Measurements from ENCODE around the gene CHMP6. TPM values are rescaled to one million over a fixed set of nuclear protein-coding genes. Genes with fewer than 3 reads are reported as not detected.

CHMP6 gene
- total RNA-seq, 1 experiment from 2014 or later = 22.0 TPM

DNA sequence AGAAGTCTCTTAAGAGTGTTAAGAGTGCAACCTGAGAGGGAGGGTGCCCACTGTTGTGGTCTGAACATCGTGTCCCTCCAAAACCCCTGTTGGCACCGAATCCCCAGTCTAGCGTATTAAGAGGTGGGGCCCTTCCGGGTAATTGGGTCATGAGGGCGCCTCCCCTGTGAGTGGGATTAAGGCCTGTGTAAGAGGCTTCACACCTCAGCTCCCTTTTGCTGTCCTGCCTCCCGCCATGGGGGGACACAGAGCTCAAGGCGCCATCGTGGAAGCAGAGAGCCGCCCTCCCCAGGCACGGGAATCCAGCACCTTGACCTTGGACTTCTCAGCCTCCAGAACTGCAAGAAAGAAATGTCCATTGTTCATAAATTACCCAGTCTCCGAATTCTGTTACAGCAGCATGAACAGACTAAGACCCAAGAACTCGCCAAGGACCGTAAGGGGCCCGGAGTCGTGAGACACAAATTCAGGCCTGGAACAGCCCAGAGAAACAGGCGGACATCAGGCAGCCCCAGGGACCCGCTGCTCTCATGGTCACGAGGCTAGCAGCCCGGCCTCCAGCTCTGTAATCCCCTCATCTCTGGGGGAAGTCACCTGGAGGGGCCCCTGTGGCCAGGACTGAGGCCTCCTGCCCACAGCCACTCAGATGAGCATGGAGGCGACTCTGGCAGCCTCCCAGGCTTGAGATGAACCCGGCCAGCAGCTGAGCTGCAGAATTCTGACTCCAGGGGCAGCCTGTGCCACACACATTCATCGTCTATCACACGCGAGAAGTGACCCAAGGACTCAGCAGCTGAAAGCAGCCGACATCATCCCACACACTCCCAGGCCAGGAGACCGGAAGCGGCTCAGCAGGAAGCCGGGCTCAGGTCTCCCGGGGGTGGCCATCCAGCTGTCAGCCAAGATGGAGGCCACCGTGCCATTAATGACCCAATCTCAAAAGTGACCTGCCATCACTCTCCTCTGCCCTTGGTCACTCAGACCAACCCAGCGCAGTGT lies 12.8 kb upstream of the CHMP6 start:
- H3K27ac ChIP-seq (ENCODE audit: low read depth, low read length) = no peak overlapping the region
- no peaks in the 10 kb centered on the region for H3K9me2 ChIP-seq (ENCODE audit: insufficient read depth)
- intact Hi-C loops (cut with micrococcal nuclease) = loop anchor here (5.0 kb wide), 1 partner anchor 111 kb away; no protein-coding TSS in a partner anchor
- no peaks in the 10 kb centered on the region for H3K36me3 ChIP-seq (ENCODE audit: control insufficient read depth in 1 of 2, insufficient read depth in 2 of 2, low read length in 2 of 2)
- POLR2A ChIA-PET = no interaction called here
- H3K9me3 ChIP-seq (ENCODE audit: control insufficient read depth in 1 of 2, insufficient read depth in 1 of 2, low read depth in 1 of 2, low read length in 2 of 2) = no peaks in the 10 kb centered on the region
- no peaks in the 10 kb centered on the region for H3K79me2 ChIP-seq (ENCODE audit: insufficient read depth, low read length)
- ATAC-seq (no peak), DNase-seq (ENCODE audit: low read depth, low spot score) (no peak)
- H2AFZ ChIP-seq (ENCODE audit: low read depth, low read length, poor library complexity, severe bottlenecking) = no peak overlapping the region
- no peak overlapping the region for H3K4me2 ChIP-seq (ENCODE audit: low read length)
- CTCF ChIA-PET = interaction anchor here (0.8 to 1.2 kb wide), 2 partner anchors 8 to 552 kb away, joined by 3 to 5 read pairs; no protein-coding TSS in a partner anchor
- RAD21 ChIA-PET (ENCODE audit: low non-redundant PET in 1 of 2, low total read pairs in 2 of 2, uncharacterized antibody in 2 of 2, unreplicated experiment in 2 of 2) = no interaction called here
- H3K27me3 ChIP-seq (ENCODE audit: insufficient read depth, low read length) = no peaks in the 10 kb centered on the region
- no peak overlapping the region for H3K4me3 ChIP-seq (replicated peaks in 1 of 2; ENCODE audit: low read depth in 1 of 2, low read length in 2 of 2)
- H3K4me1 ChIP-seq (ENCODE audit: control insufficient read depth in 1 of 2, insufficient read depth in 2 of 2, low read length in 2 of 2) = peaks cover under 1 to 12% of the 10 kb centered on the region in 2 experiments; a peak in 3 of 4 replicates
- H3K9ac ChIP-seq (ENCODE audit: low read length) = no peak overlapping the region
- TF ChIP-seq SIN3A (IDR thresholded peaks at IDR 0.05; ENCODE audit: low read depth) (no peak), SP1 (IDR thresholded peaks at IDR 0.05; ENCODE audit: low read depth) (no peak), YY1 (IDR thresholded peaks at IDR 0.05; ENCODE audit: extremely low read depth, insufficient replicate concordance, low read depth, low read length) (no peak), POLR2AphosphoS5 (IDR thresholded peaks at IDR 0.05; ENCODE audit: low read depth, low read length) (no peak), ZFX (IDR thresholded peaks at IDR 0.05) (no peak)
- BruUV-seq (replicated peaks) = no TSS peak
- H4K20me1 ChIP-seq (ENCODE audit: insufficient read depth) = no peaks in the 10 kb centered on the region

DNA sequence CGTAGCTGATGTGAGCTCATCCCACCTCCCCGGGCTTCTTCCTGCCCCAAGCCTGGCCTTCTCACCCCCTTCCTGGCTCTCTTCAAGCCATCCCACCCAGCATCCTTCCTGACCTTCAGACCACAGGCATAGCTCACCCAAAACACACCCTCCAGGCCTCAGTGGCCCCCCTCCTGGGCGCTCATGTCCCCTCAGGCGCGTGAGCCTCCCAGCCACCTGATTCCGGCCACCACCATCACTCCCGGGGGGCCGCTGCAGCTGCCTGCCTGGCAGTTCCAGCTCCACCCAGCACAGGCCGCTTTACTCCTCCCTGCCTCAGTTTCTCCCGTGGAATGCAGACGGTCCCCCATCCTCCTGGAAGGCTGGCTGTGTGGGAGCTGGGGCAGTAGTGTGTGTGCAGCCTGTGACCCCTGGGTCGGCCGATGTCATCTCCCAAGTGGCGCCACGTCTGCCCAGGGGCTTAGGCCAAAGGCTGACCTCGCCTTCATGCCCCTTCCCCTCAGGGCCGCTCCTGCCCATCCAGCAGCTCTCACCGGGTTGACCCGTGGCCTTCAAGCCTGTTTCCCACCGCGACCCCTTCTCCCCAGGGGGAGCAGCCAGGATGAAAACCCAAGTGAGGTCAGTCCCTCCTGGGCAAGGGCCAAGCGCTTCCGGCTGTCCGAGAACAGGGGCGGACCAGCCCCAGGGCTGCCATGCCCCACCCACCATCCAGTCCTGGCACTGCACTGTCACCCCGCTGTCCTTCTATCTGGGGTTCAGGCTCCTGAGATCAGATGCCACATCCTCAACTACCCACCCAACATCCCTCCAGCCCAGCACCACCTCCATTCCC lies 11.9 kb upstream of the CHMP6 start:
- CTCF ChIA-PET = interaction anchor here (0.8 to 1.2 kb wide), 2 partner anchors 9 to 553 kb away, joined by 3 to 5 read pairs; no protein-coding TSS in a partner anchor
- H3K9me2 ChIP-seq (ENCODE audit: insufficient read depth) = no peaks in the 10 kb centered on the region
- RAD21 ChIA-PET (ENCODE audit: low non-redundant PET in 1 of 2, low total read pairs in 2 of 2, uncharacterized antibody in 2 of 2, unreplicated experiment in 2 of 2) = no interaction called here
- TF ChIP-seq, protein P1, sequence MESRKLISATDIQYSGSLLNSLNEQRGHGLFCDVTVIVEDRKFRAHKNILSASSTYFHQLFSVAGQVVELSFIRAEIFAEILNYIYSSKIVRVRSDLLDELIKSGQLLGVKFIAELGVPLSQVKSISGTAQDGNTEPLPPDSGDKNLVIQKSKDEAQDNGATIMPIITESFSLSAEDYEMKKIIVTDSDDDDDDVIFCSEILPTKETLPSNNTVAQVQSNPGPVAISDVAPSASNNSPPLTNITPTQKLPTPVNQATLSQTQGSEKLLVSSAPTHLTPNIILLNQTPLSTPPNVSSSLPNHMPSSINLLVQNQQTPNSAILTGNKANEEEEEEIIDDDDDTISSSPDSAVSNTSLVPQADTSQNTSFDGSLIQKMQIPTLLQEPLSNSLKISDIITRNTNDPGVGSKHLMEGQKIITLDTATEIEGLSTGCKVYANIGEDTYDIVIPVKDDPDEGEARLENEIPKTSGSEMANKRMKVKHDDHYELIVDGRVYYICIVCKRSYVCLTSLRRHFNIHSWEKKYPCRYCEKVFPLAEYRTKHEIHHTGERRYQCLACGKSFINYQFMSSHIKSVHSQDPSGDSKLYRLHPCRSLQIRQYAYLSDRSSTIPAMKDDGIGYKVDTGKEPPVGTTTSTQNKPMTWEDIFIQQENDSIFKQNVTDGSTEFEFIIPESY (IDR thresholded peaks at IDR 0.05; ENCODE audit: extremely low read depth, insufficient replicate concordance, low read length) = no peak
- TF ChIP-seq TCF7L2 (IDR thresholded peaks at IDR 0.05; ENCODE audit: borderline replicate concordance, extremely low read depth, insufficient read depth, insufficient read length) (no peak), ELF1 (IDR thresholded peaks at IDR 0.05; ENCODE audit: borderline replicate concordance, low read depth) (no peak), EGR1 (IDR thresholded peaks at IDR 0.05; ENCODE audit: low read depth) (no peak), FOSL1 (IDR thresholded peaks at IDR 0.05; ENCODE audit: low read depth) (no peak), EZH2phosphoT487 (IDR thresholded peaks at IDR 0.05; ENCODE audit: borderline replicate concordance) (no peak)
- TF ChIP-seq, protein P2, sequence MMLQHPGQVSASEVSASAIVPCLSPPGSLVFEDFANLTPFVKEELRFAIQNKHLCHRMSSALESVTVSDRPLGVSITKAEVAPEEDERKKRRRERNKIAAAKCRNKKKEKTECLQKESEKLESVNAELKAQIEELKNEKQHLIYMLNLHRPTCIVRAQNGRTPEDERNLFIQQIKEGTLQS (IDR thresholded peaks at IDR 0.05) = no peak

More for the DNA sequence above, 11.9 kb upstream of the CHMP6 start:
- H3K27me3 ChIP-seq (ENCODE audit: insufficient read depth, low read length) = no peaks in the 10 kb centered on the region
- no peak overlapping the region for H3K27ac ChIP-seq (ENCODE audit: low read depth, low read length)
- ATAC-seq = no peak
- peaks cover 10 to 21% of the 10 kb centered on the region in 2 experiments for H3K4me1 ChIP-seq (ENCODE audit: control insufficient read depth in 1 of 2, insufficient read depth in 2 of 2, low read length in 2 of 2)
- BruUV-seq (replicated peaks) = no TSS peak
- H3K9ac ChIP-seq (ENCODE audit: low read length) = no peak overlapping the region
- H2AFZ ChIP-seq (ENCODE audit: low read depth, low read length, poor library complexity, severe bottlenecking) = no peak overlapping the region
- no peaks in the 10 kb centered on the region for H4K20me1 ChIP-seq (ENCODE audit: insufficient read depth)
- H3K4me3 ChIP-seq (replicated peaks in 1 of 2; ENCODE audit: low read depth in 1 of 2, low read length in 2 of 2) = no peak overlapping the region
- no peaks in the 10 kb centered on the region for H3K79me2 ChIP-seq (ENCODE audit: insufficient read depth, low read length)
- POLR2A ChIA-PET = no interaction called here
- H3K9me3 ChIP-seq (ENCODE audit: control insufficient read depth in 1 of 2, insufficient read depth in 1 of 2, low read depth in 1 of 2, low read length in 2 of 2) = no peaks in the 10 kb centered on the region
- no peak for DNase-seq (ENCODE audit: low read depth, low spot score)
- H3K36me3 ChIP-seq (ENCODE audit: control insufficient read depth in 1 of 2, insufficient read depth in 2 of 2, low read length in 2 of 2) = no peaks in the 10 kb centered on the region
- H3K4me2 ChIP-seq (ENCODE audit: low read length) = no peak overlapping the region
- intact Hi-C loops (cut with micrococcal nuclease) = loop anchor here (5.0 to 10.0 kb wide), 4 partner anchors 112 to 972 kb away; partner anchors contain the start of gene CEP131
